Activated CD4-positive, alpha-beta T cell treated with anti-CD3 and anti-CD28 coated beads, Interleukin-10, Interleukin-2, amounts not matched to agents 100 ng/mL and 50 ng/mL, durations not matched to agents 16 hours and 8 hours (primary cell): Measurements from ENCODE around the gene CST9L.
"Not testable (repeated sequence)": the region's sequence is repeated elsewhere in the genome, so short reads cannot be mapped to it uniquely, and the experiment has no call there.

Experiments used
- DNase-seq: peaks from one replicate; pipeline ENCODE4 v3.0.0-alpha.2; 2020

The CST9L gene

GRCh38 chr20:23585808-23586734 is 17.8 kb upstream of the CST9L start:
- DNase-seq, result no peak

GRCh38 chr20:23585449-23585807 is 17.1 kb upstream of the CST9L start:
- DNase-seq, result no peak

GRCh38 chr20:23584434-23585199 is 16.3 kb upstream of the CST9L start:
- no peak for DNase-seq

GRCh38 chr20:23583526-23583925 is 15.2 kb upstream of the CST9L start:
- DNase-seq, result no peak

GRCh38 chr20:23582293-23582692 is 14.0 kb upstream of the CST9L start:
- no peak for DNase-seq

- not testable (repeated sequence) for DNase-seq
Measured at GRCh38 chr20:23581833-23582232, 13.5 kb upstream of the CST9L start.

- no peak for DNase-seq
Measured at GRCh38 chr20:23574977-23575376, 6.7 kb upstream of the CST9L start.

GRCh38 chr20:23570178-23570760 is 2.0 kb upstream of the CST9L start:
- no peak for DNase-seq

- no peak for DNase-seq
Measured at GRCh38 chr20:23569570-23569969, 1.3 kb upstream of the CST9L start.

GRCh38 chr20:23568971-23569330 is 667 bp upstream of the CST9L start:
- no peak for DNase-seq

- DNase-seq, result no peak
Measured at GRCh38 chr20:23566199-23566932, 1.9 kb downstream of the CST9L start.

- DNase-seq, result no peak
Measured at GRCh38 chr20:23565503-23566045, 2.7 kb downstream of the CST9L start.

GRCh38 chr20:23564927-23565326 is 3.4 kb downstream of the CST9L start:
- DNase-seq, result no peak

- no peak for DNase-seq
Measured at GRCh38 chr20:23562721-23563342, 5.5 kb downstream of the CST9L start.

GRCh38 chr20:23554401-23554800 is 13.9 kb downstream of the CST9L start:
- no peak for DNase-seq

GRCh38 chr20:23551786-23552185 is 16.5 kb downstream of the CST9L start:
- no peak for DNase-seq

GRCh38 chr20:23551383-23551782 is 16.9 kb downstream of the CST9L start:
- DNase-seq, result no peak

GRCh38 chr20:23550227-23550626 is 18.1 kb downstream of the CST9L start:
- DNase-seq, result no peak

- no peak for DNase-seq
Measured at GRCh38 chr20:23548408-23548807, 19.9 kb downstream of the CST9L start.

GRCh38 chr20:23547613-23548012 is 20.7 kb downstream of the CST9L start:
- DNase-seq, result no peak

- no peak for DNase-seq
Measured at GRCh38 chr20:23546435-23547144, 21.7 kb downstream of the CST9L start.

- DNase-seq, result no peak
Measured at GRCh38 chr20:23544133-23544532, 24.2 kb downstream of the CST9L start.
